Parathyroid adenoma (tissue), 2 donors: ENCODE data around the gene TMEM208.

ENCODE experiments used
- H2AFZ ChIP-seq: fragments of 300-600 bp; sonication (generic); one replicate; pipeline ENCODE4 v1.7.0; 2017; ENCODE audit warnings: antibody characterized with exemption, mild to moderate bottlenecking
- H3K27ac ChIP-seq: fragments of 300-600 bp; sonication (generic); one replicate; pipeline ENCODE4 v1.7.0; 2017
- H3K27me3 ChIP-seq: fragments of 300-600 bp; sonication (generic); one replicate; pipeline ENCODE4 v1.7.0; 2017; ENCODE audit warnings: low read length; ENCODE audit not compliant: control insufficient read depth, insufficient read depth
- H3K36me3 ChIP-seq: fragments of 300-600 bp; sonication (generic); one replicate; pipeline ENCODE4 v1.7.0; 2017; ENCODE audit warnings: low read length; ENCODE audit not compliant: control insufficient read depth, insufficient read depth
- H3K4me1 ChIP-seq: fragments of 300-600 bp; sonication (generic); one replicate; pipeline ENCODE4 v1.7.0; 2017; ENCODE audit warnings: control low read depth
- H3K4me2 ChIP-seq: fragments of 300-600 bp; sonication (generic); one replicate; pipeline ENCODE4 v1.7.0; 2017; ENCODE audit warnings: low read length
- H3K4me3 ChIP-seq: fragments of 300-600 bp; sonication (generic); one replicate; pipeline ENCODE4 v1.7.0; 2017; ENCODE audit warnings: low read depth, low read length
- H3K79me2 ChIP-seq: fragments of 300-600 bp; sonication (generic); one replicate; pipeline ENCODE4 v1.7.0; 2017; ENCODE audit warnings: control low read depth
- H3K9ac ChIP-seq: fragments of 300-600 bp; sonication (generic); one replicate; pipeline ENCODE4 v1.7.0; 2017; ENCODE audit warnings: mild to moderate bottlenecking
- H3K9me3 ChIP-seq: fragments of 300-600 bp; sonication (generic); one replicate; pipeline ENCODE4 v1.7.0; 2017; ENCODE audit warnings: low read length; ENCODE audit not compliant: control insufficient read depth
- TF ChIP-seq, protein P1 (sequence below): fragments of 300-600 bp; sonication (generic); IDR thresholded peaks from one replicate; pipeline ENCODE4 v1.7.0; 2017; ENCODE audit warnings: antibody characterized with exemption, mild to moderate bottlenecking
- donor health status: primary hyperparathyroidism.

TMEM208 gene

DNA sequence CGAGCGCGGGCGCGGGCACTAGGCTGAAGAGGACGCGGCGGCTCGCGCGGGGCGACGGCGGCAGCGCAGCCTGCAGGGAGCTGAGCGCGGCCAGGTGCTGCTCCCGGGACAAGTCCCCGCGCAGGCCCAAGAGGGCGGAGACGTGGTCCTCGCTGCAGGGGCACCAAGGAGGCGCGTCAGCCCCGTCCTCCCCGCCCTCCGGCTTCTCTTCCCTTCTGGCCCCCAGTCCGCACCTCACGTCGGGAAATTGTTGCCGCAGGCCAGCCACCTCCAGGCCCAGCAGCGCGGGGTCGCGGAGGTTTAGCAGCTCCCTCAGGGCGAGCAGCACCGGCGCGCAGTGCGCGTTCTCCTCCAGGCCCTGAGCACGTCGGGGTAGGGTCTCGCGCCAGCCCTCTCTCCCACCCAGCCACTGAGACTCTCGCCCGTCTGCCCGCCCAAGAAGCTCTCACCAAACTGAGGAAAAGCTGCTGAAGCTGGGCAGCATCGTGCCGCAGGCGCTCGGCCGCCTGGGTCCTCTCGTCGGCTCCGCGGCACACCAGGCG, 42.4 kb upstream of the TMEM208 start:
- Histone ChIP-seq H3K4me2 (peak overlapping the region; percentile 94), H3K9ac (peak overlapping the region; percentile 81), H3K27me3 (no peaks in the 10 kb centered on the region), H3K36me3 (no peaks in the 10 kb centered on the region), H3K27ac (peak overlapping the region; percentile 96), H3K4me1 (peaks cover 18% of the 10 kb centered on the region), H3K9me3 (no peaks in the 10 kb centered on the region), H2AFZ (peak overlapping the region; percentile 92), H3K4me3 (peak overlapping the region; percentile 81), H3K79me2 (no peaks in the 10 kb centered on the region)
- TF ChIP-seq, protein P1, sequence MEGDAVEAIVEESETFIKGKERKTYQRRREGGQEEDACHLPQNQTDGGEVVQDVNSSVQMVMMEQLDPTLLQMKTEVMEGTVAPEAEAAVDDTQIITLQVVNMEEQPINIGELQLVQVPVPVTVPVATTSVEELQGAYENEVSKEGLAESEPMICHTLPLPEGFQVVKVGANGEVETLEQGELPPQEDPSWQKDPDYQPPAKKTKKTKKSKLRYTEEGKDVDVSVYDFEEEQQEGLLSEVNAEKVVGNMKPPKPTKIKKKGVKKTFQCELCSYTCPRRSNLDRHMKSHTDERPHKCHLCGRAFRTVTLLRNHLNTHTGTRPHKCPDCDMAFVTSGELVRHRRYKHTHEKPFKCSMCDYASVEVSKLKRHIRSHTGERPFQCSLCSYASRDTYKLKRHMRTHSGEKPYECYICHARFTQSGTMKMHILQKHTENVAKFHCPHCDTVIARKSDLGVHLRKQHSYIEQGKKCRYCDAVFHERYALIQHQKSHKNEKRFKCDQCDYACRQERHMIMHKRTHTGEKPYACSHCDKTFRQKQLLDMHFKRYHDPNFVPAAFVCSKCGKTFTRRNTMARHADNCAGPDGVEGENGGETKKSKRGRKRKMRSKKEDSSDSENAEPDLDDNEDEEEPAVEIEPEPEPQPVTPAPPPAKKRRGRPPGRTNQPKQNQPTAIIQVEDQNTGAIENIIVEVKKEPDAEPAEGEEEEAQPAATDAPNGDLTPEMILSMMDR = no peak

- no peaks in the 10 kb centered on the region for H3K27me3 ChIP-seq
- H3K9me3 ChIP-seq = no peaks in the 10 kb centered on the region
- H3K36me3 ChIP-seq = no peaks in the 10 kb centered on the region
- no peak overlapping the region for H3K9ac ChIP-seq
- peak overlapping the region; percentile 92 for H2AFZ ChIP-seq
- no peaks in the 10 kb centered on the region for H3K79me2 ChIP-seq
- H3K4me2 ChIP-seq = peak overlapping the region; percentile 55
- H3K4me3 ChIP-seq = peak overlapping the region; percentile 12
- peaks cover 18% of the 10 kb centered on the region for H3K4me1 ChIP-seq
- TF ChIP-seq, protein P1 = peak; percentile 90
- H3K27ac ChIP-seq = peak overlapping the region; percentile 96
These were observed 41.8 kb upstream of the TMEM208 start for GRCh38 chr16:67184995-67185650.

DNA sequence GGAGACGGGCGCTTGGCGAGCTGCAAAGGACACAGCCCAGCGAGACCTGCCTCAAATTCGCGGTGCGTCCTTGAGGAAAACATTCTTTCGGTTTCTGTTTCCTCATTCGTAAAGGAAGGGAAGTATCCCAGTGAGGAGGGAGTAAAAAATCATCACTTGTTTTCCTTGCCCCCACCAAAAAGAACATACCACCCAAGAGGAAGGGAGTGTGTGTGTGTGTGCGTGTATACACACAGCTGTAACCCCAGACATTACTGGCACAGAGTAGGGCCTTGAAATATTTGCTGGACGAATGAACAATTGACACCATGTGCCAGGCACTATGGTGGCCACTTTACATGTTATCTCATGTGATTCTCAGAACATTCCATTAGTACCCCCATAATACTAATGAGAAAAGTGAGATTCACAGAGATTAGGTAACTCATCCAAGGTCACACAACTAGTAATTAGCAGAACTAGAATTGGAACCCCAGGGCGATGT, 41.2 kb upstream of the TMEM208 start:
- Histone ChIP-seq H3K4me3 (peak overlapping the region; percentile 12), H3K79me2 (no peaks in the 10 kb centered on the region), H3K9me3 (no peaks in the 10 kb centered on the region), H3K27me3 (no peaks in the 10 kb centered on the region), H3K4me1 (peaks cover 18% of the 10 kb centered on the region), H3K27ac (peak overlapping the region; percentile 96), H2AFZ (peak overlapping the region; percentile 92), H3K36me3 (no peaks in the 10 kb centered on the region), H3K9ac (no peak overlapping the region), H3K4me2 (peak overlapping the region; percentile 55)
- TF ChIP-seq, protein P1 = no peak

GRCh38 chr16:67186550-67186950, 40.4 kb upstream of the TMEM208 start:
- H2AFZ ChIP-seq = no peak overlapping the region
- no peak overlapping the region for H3K9ac ChIP-seq
- peaks cover 18% of the 10 kb centered on the region for H3K4me1 ChIP-seq
- H3K27me3 ChIP-seq = no peaks in the 10 kb centered on the region
- TF ChIP-seq, protein P1 = no peak
- no peak overlapping the region for H3K4me3 ChIP-seq
- no peak overlapping the region for H3K27ac ChIP-seq
- no peak overlapping the region for H3K4me2 ChIP-seq
- no peaks in the 10 kb centered on the region for H3K9me3 ChIP-seq
- no peaks in the 10 kb centered on the region for H3K36me3 ChIP-seq
- H3K79me2 ChIP-seq = no peaks in the 10 kb centered on the region
